PC-9 (cell line): ENCODE data around the gene BCL2L12. TPM values are rescaled to one million over a fixed set of nuclear protein-coding genes. Genes with fewer than 3 reads are reported as not detected.

ENCODE experiments used
- BruUV-seq: library from RNA; stranded (reverse); fragments of 400-500 nt; replicated peaks from 2 replicates; lab custom pipeline; 2021; lab: Mats Ljungman, UMichigan
- CTCF ChIA-PET: fragments of 300-600 bp; sonication (Branson Sonifier 250); formaldehyde crosslinking; loops from one replicate; lab custom pipeline; 2022; ENCODE audit warnings: antibody characterized with exemption; lab: Charles Lee
- POLR2A ChIA-PET: fragments of 300-600 bp; sonication (Branson Sonifier 250); formaldehyde crosslinking; loops from one replicate; lab custom pipeline; 2022; ENCODE audit warnings: antibody characterized with exemption; ENCODE audit not compliant: unreplicated experiment; lab: Charles Lee
- DNase-seq, 2 experiments: peaks; one replicate each; pipeline versions ENCODE4 v3.0.0 to v3.0.0-alpha.2; 2015 to 2022; ENCODE audit warnings: mixed read lengths in 1 of 2
- H2AFZ ChIP-seq: fragments of 200-600 bp; sonication (generic); 2 replicates; pipeline ENCODE4 v1.8.1; 2017; ENCODE audit warnings: antibody characterized with exemption
- H3F3A ChIP-seq: fragments of 200-600 bp; sonication (generic); 2 replicates; pipeline ENCODE4 v1.8.1; 2017; ENCODE audit warnings: antibody characterized with exemption, mild to moderate bottlenecking, low read depth; ENCODE audit not compliant: insufficient read depth
- H3K27ac ChIP-seq: fragments of 200-600 bp; sonication (generic); 2 replicates; pipeline ENCODE4 v1.6.1; 2016; ENCODE audit warnings: mixed run types
- H3K27me3 ChIP-seq: fragments of 200-600 bp; sonication (generic); 2 replicates; pipeline ENCODE4 v1.6.1; 2016; ENCODE audit warnings: low read depth, mixed run types; ENCODE audit not compliant: insufficient read depth
- H3K36me3 ChIP-seq: fragments of 200-600 bp; sonication (generic); 2 replicates; pipeline ENCODE4 v1.6.1; 2016; ENCODE audit warnings: low read depth, mixed run types
- H3K4me1 ChIP-seq: fragments of 200-600 bp; sonication (generic); replicated peaks from 2 replicates; pipeline ENCODE4 v1.6.1; 2016; ENCODE audit warnings: mixed run types; ENCODE audit not compliant: insufficient read depth
- H3K4me2 ChIP-seq: fragments of 200-600 bp; sonication (generic); 2 replicates; pipeline ENCODE4 v1.6.1; 2017; ENCODE audit warnings: mixed run types
- H3K4me3 ChIP-seq: fragments of 200-600 bp; sonication (generic); 2 replicates; pipeline ENCODE4 v1.6.1; 2016; ENCODE audit warnings: mixed run types
- H3K79me2 ChIP-seq: fragments of 200-600 bp; sonication (generic); 2 replicates; pipeline ENCODE4 v1.6.1; 2017; ENCODE audit warnings: low read depth, mixed run types
- H3K9me2 ChIP-seq: fragments of 200-600 bp; sonication (generic); 2 replicates; pipeline ENCODE4 v1.8.1; 2017; ENCODE audit warnings: mild to moderate bottlenecking; ENCODE audit not compliant: insufficient read depth
- H3K9me3 ChIP-seq: fragments of 200-600 bp; sonication (generic); 2 replicates; pipeline ENCODE4 v1.8.1; 2016; ENCODE audit warnings: low read depth; ENCODE audit not compliant: insufficient read depth
- H4K20me1 ChIP-seq: fragments of 200-600 bp; sonication (generic); 2 replicates; pipeline ENCODE4 v1.8.1; 2017; ENCODE audit not compliant: insufficient read depth
- CTCF ChIP-seq: fragments of 200-600 bp; sonication (generic); conservative IDR thresholded peaks from 2 replicates; pipeline ENCODE4 v1.6.1; 2017; ENCODE audit warnings: mixed run types, antibody characterized with exemption, mild to moderate bottlenecking, moderate library complexity
- EZH2 ChIP-seq: fragments of 200-600 bp; sonication (generic); IDR thresholded peaks from 2 replicates; pipeline ENCODE4 v1.8.0; 2017; ENCODE audit warnings: antibody characterized with exemption, low read depth
- intact Hi-C: fragments of 100-400 bp; cut with micrococcal nuclease; formaldehyde crosslinking; loops from one replicate; pipeline ENCODE4 v1.10.0; 2022; ENCODE audit not compliant: unreplicated experiment
- total RNA-seq: library from RNA; stranded (reverse); gene quantifications from 2 replicates; pipeline ENCODE4 v1.2.3, GENCODE V29; 2021

BCL2L12 gene
- total RNA-seq, 1 experiment from 2014 or later = 84.8 TPM

GRCh38 chr19:49690079-49690655, 24.4 kb downstream of the BCL2L12 start:
- CTCF ChIA-PET = no interaction called here

GRCh38 chr19:49690656-49691242, 25.0 kb downstream of the BCL2L12 start, which contains the start of gene CPT1C:
CPT1C (plus strand) TSS chr19:49691116; CDS start chr19:49692253, 1,137 bp downstream.
- H3K9me2 ChIP-seq = no peaks in the 10 kb centered on the region
- H3F3A ChIP-seq = peaks cover 39% of the 10 kb centered on the region; the same call in 1 of the 2 replicates
- BruUV-seq = no TSS peak
- H3K27ac ChIP-seq = no peak within 1 kb of the TSS
- H3K9me3 ChIP-seq = no peaks in the 10 kb centered on the region
- CTCF ChIA-PET = no interaction called here
- H3K36me3 ChIP-seq = peaks cover 6% of the 10 kb centered on the region; the same call in 1 of the 2 replicates
- no peak for DNase-seq
- no peak within 1 kb of the TSS for H2AFZ ChIP-seq
- no peaks in the 10 kb centered on the region for H3K4me1 ChIP-seq
- H3K4me2 ChIP-seq = no peak within 1 kb of the TSS
- no peaks in the 10 kb centered on the region for H3K27me3 ChIP-seq
- POLR2A ChIA-PET = no interaction called here
- intact Hi-C loops = no loop called here
- peaks cover 43% of the 10 kb centered on the region for H4K20me1 ChIP-seq
- H3K4me3 ChIP-seq = no peak within 1 kb of the TSS
- no peak for TF ChIP-seq EZH2
- no peak for TF ChIP-seq CTCF
- no peaks in the 10 kb centered on the region for H3K79me2 ChIP-seq

More at GRCh38 chr19:49690079-49690655, 24.4 kb downstream of the BCL2L12 start:
- H4K20me1 ChIP-seq = peaks cover 49% of the 10 kb centered on the region
- TF ChIP-seq CTCF = no peak
- no peak for TF ChIP-seq EZH2
- H3F3A ChIP-seq = peaks cover 45% of the 10 kb centered on the region; the same call in 1 of the 2 replicates
- no peaks in the 10 kb centered on the region for H3K4me1 ChIP-seq
- no peak overlapping the region for H2AFZ ChIP-seq
- no TSS peak for BruUV-seq
- H3K36me3 ChIP-seq = peaks cover 11% of the 10 kb centered on the region
- H3K4me3 ChIP-seq = no peak overlapping the region
- POLR2A ChIA-PET = no interaction called here
- H3K9me3 ChIP-seq = no peaks in the 10 kb centered on the region
- intact Hi-C loops = no loop called here
- H3K27me3 ChIP-seq = no peaks in the 10 kb centered on the region
- no peaks in the 10 kb centered on the region for H3K9me2 ChIP-seq
- DNase-seq = no peak
- no peak overlapping the region for H3K27ac ChIP-seq
- H3K79me2 ChIP-seq = peaks cover 5% of the 10 kb centered on the region; the same call in 1 of the 2 replicates
- no peak overlapping the region for H3K4me2 ChIP-seq

GRCh38 chr19:49691243-49692146, 25.8 kb downstream of the BCL2L12 start:
- ChIA-PET POLR2A (no interaction called here), CTCF (no interaction called here)
- intact Hi-C loops = no loop called here
- TF ChIP-seq CTCF (no peak), EZH2 (no peak)
- H3K79me2 ChIP-seq = no peaks in the 10 kb centered on the region
- no peaks in the 10 kb centered on the region for H3K9me3 ChIP-seq
- BruUV-seq = no TSS peak
- no peak overlapping the region for H3K4me2 ChIP-seq
- peaks cover 34% of the 10 kb centered on the region; the same call in 1 of the 2 replicates for H3F3A ChIP-seq
- peaks cover 36% of the 10 kb centered on the region for H4K20me1 ChIP-seq
- H3K27me3 ChIP-seq = no peaks in the 10 kb centered on the region
- no peak overlapping the region for H2AFZ ChIP-seq
- H3K36me3 ChIP-seq = no peaks in the 10 kb centered on the region; the same call in 1 of the 2 replicates
- no peaks in the 10 kb centered on the region for H3K4me1 ChIP-seq
- H3K4me3 ChIP-seq = no peak overlapping the region
- H3K9me2 ChIP-seq = no peaks in the 10 kb centered on the region
- H3K27ac ChIP-seq = no peak overlapping the region
- DNase-seq = no peak
